LNCaP clone FGC (cell line): ENCODE measurements around the gene SPTLC2.

Experiments
- DNase-seq: peaks from one replicate; pipeline ENCODE4 v3.0.0-alpha.2; 2011; ENCODE audit warnings: low read depth
- H3K4me3 ChIP-seq: 2 replicates; pipeline ENCODE4 v1.5.1; 2011; ENCODE audit warnings: mild to moderate bottlenecking, low read depth, low read length, control low read depth
- TF ChIP-seq, protein P1 (sequence below): IDR thresholded peaks from 2 replicates; pipeline ENCODE4 v1.5.1; 2012; ENCODE audit warnings: mild to moderate bottlenecking; ENCODE audit not compliant: control insufficient read depth, insufficient read depth; ENCODE audit errors: extremely low read depth

SPTLC2 gene

GRCh38 chr14:77622366-77622961 lies 6.0 kb upstream of the SPTLC2 start:
- H3K4me3 ChIP-seq = no peak overlapping the region
- DNase-seq = no peak

DNA sequence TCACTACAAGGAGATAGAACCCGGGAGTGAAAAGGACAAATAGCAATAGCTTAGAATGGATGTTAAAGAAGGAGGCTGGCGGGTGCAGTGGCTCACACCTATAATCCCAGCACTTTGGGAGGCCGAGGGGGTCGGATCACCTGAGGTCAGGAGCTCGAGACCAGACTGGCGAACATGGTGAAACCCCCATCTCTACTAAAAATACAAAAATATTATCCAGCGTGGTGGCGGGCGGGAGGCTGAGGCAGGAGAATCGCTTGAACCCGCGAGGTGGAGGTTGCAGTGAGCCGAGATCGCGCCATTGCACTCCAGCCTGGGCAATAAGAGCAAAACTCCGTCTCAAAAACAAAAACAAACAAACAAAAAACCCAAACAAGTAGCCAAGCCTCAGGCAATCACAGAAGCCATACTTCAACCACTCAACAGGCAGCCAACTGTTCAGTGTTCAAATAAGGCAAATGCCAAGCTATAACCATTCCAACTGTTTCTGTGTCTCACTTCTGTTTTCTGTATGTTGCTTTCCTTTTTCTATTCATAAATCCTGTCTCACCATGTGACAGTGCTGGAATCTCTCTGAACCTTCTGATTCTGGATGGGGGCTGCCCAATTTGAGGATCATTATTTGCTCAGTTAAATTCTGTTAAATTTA lies 3.9 kb upstream of the SPTLC2 start:
- TF ChIP-seq, protein P1, sequence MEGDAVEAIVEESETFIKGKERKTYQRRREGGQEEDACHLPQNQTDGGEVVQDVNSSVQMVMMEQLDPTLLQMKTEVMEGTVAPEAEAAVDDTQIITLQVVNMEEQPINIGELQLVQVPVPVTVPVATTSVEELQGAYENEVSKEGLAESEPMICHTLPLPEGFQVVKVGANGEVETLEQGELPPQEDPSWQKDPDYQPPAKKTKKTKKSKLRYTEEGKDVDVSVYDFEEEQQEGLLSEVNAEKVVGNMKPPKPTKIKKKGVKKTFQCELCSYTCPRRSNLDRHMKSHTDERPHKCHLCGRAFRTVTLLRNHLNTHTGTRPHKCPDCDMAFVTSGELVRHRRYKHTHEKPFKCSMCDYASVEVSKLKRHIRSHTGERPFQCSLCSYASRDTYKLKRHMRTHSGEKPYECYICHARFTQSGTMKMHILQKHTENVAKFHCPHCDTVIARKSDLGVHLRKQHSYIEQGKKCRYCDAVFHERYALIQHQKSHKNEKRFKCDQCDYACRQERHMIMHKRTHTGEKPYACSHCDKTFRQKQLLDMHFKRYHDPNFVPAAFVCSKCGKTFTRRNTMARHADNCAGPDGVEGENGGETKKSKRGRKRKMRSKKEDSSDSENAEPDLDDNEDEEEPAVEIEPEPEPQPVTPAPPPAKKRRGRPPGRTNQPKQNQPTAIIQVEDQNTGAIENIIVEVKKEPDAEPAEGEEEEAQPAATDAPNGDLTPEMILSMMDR = no peak
- no peak for DNase-seq

More at GRCh38 chr14:77622366-77622961, 6.0 kb upstream of the SPTLC2 start:
- TF ChIP-seq, protein P1 = no peak

DNA sequence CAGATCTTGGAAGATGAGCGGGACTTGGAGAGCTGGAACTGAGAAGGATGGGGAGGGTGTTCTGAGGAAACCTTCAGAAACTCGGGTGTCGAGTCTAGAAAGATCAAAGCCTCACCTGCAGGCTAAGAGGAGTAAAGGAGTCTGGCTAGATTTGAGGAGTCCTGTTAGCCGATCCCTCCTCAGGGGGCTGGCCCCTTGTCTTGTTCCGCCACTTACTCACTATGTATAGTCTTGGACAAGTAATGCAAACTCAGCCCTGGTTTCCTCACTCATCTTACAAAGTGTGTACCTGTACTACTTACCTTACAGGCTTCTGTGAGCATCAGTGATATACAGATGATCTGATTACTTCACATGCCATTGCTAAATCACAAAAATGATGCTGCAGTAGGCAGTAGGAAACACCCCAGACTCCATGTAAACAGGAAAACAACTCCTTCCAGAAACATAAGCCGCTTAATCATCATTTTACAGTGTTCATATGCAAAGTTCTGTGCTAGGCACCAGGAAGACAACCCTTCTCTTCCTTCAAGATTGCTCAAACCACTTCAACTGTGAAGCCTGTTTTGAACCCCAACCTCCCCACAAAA lies 2.0 kb upstream of the SPTLC2 start:
- TF ChIP-seq, protein P1 = no peak
- no peak for DNase-seq
- H3K4me3 ChIP-seq = no peak overlapping the region

More for the DNA sequence above, 3.9 kb upstream of the SPTLC2 start:
- H3K4me3 ChIP-seq = no peak overlapping the region

GRCh38 chr14:77616133-77616453 lies 344 bp downstream of the SPTLC2 start:
- H3K4me3 ChIP-seq = peak overlapping the region; percentile 65
- TF ChIP-seq, protein P1 = no peak
- DNase-seq = no peak

DNA sequence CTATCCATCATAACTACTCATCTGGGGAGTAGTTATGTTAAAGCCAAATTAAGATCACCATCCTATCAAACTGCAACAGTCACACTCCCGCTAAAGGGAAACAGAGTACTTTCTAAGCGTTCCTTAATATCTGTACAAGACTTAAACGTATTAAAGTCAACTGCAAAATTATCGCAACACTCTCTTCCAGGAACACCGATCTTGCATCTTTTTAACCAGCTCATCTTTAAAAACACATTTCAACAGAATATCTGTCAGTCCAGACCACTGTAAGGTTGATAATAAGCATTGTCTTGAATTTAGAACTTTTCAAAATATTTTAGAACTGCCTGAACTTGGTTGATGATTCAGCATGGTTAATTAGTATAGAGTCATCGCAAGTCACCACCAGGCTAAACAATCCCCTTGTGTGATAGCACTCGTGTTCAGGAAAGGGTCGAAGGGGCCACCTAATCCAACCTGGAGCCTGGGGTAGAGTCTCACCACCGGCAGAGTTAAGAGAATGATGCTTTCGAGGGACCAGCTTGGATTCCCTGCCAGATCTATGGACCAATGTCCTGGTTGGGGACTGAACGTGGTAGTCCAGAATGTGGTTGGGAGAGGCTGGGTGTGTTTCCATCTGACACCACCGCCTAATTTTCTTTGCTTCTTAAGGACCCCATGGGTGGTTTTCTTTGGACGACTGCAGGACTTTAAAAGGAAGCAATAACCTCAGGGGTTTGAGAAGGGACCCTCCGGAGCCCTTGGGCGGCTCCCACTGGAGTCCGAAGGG lies 890 bp downstream of the SPTLC2 start:
- DNase-seq = no peak
- TF ChIP-seq, protein P1 = no peak
- H3K4me3 ChIP-seq = peak overlapping the region; percentile 65

GRCh38 chr14:77613201-77613600 lies 3.2 kb downstream of the SPTLC2 start:
- no peak overlapping the region for H3K4me3 ChIP-seq
- TF ChIP-seq, protein P1 = no peak
- DNase-seq = no peak
